Nephron (organoid): ENCODE measurements around the gene SPR.

Experiments
- H3K27ac Mint-ChIP-seq, 3 experiments: 2 replicates each; pipeline ENCODE4 v1.8.0; 2020; ENCODE audit warnings: mixed read lengths in 3 of 3, mild to moderate bottlenecking in 2 of 3, moderate library complexity in 1 of 3
- H3K27me3 Mint-ChIP-seq: 2 replicates; pipeline ENCODE4 v1.8.0; 2021; ENCODE audit warnings: low read depth, mild to moderate bottlenecking, moderate library complexity, mixed read lengths
- H3K36me3 Mint-ChIP-seq: 2 replicates; pipeline ENCODE4 v1.8.0; 2020; ENCODE audit warnings: low read depth, mixed read lengths
- H3K4me1 Mint-ChIP-seq: 2 replicates; pipeline ENCODE4 v1.8.0; 2020; ENCODE audit warnings: mixed read lengths
- H3K4me3 Mint-ChIP-seq, 3 experiments: 2 replicates each; pipeline ENCODE4 v1.8.0; 2020; ENCODE audit warnings: mild to moderate bottlenecking in 3 of 3, mixed read lengths in 3 of 3, moderate library complexity in 2 of 3
- H3K9me3 Mint-ChIP-seq: 2 replicates; pipeline ENCODE4 v1.8.0; 2020; ENCODE audit warnings: mixed read lengths
- TF ChIP-seq, protein P1 (sequence below), 3 experiments: fragments of 200-600 bp; sonication (generic); IDR thresholded peaks; one replicate each; pipeline ENCODE4 v1.5.0; 2021; ENCODE audit warnings: antibody characterized with exemption in 3 of 3; ENCODE audit not compliant: unreplicated experiment in 3 of 3

Gene SPR

GRCh38 chr2:72923833-72924352 lies 36.7 kb downstream of the SPR start:
- TF ChIP-seq, protein P1, sequence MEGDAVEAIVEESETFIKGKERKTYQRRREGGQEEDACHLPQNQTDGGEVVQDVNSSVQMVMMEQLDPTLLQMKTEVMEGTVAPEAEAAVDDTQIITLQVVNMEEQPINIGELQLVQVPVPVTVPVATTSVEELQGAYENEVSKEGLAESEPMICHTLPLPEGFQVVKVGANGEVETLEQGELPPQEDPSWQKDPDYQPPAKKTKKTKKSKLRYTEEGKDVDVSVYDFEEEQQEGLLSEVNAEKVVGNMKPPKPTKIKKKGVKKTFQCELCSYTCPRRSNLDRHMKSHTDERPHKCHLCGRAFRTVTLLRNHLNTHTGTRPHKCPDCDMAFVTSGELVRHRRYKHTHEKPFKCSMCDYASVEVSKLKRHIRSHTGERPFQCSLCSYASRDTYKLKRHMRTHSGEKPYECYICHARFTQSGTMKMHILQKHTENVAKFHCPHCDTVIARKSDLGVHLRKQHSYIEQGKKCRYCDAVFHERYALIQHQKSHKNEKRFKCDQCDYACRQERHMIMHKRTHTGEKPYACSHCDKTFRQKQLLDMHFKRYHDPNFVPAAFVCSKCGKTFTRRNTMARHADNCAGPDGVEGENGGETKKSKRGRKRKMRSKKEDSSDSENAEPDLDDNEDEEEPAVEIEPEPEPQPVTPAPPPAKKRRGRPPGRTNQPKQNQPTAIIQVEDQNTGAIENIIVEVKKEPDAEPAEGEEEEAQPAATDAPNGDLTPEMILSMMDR (IDR thresholded peaks at IDR 0.05; ENCODE audit: unreplicated experiment in 3 of 3) = no peak
- no peak overlapping the region for H3K27ac Mint-ChIP-seq
- H3K4me3 Mint-ChIP-seq = peak overlapping the region in 2 of 3 experiments; percentile 38 to 62
- peaks cover 5% of the 10 kb centered on the region for H3K36me3 Mint-ChIP-seq
- no peaks in the 10 kb centered on the region for H3K27me3 Mint-ChIP-seq
- no peaks in the 10 kb centered on the region for H3K9me3 Mint-ChIP-seq
- H3K4me1 Mint-ChIP-seq = no peaks in the 10 kb centered on the region

DNA sequence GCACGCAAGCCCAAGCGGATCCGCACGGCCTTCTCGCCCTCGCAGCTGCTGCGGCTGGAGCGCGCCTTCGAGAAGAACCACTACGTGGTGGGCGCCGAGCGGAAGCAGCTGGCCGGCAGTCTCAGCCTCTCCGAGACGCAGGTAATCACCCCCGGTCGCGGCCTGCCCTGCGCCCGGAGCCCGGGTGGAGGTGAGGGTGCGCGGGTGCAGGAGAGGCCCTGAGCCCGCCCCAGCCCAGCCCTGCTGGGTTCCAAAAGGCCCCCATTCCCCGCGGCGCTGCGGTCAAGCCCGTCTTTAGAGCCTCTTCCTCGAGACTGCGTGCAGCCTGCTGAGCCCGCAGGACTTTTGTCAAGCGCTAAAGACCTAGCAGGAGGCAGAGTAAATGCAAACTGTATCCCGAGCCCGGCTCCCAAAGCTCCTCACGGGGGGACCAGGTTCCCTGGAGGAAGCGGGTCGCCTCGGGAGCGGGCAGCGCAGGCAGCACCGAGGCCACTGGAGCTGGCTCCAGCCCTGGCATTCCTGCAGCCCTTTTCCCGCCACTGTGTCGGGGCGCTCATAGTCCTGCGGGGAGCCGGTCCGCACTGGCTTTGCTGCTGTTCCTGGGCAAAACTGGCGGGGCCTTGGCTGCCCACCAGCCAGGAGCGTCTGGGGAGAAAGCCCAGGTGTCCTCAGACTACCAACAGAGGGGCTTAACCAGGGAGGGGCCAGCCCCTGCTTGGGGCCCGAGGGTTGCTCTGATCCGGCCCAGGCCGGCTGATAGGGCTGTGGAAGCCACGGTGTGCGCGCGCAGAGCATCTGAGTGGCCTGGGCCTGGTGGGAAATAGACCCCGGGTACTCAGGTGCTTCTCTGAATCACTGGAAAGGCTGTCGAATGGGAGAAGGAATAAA lies 37.4 kb downstream of the SPR start:
- Mint-ChIP-seq H3K27me3 (no peaks in the 10 kb centered on the region), H3K27ac (no peak overlapping the region), H3K4me1 (no peaks in the 10 kb centered on the region), H3K9me3 (no peaks in the 10 kb centered on the region), H3K4me3 (no peak overlapping the region), H3K36me3 (peaks cover 5% of the 10 kb centered on the region)
- TF ChIP-seq, protein P1 (IDR thresholded peaks at IDR 0.05; ENCODE audit: unreplicated experiment in 3 of 3) = no peak

GRCh38 chr2:72925328-72925943 lies 38.2 kb downstream of the SPR start:
- Mint-ChIP-seq H3K27ac (no peak overlapping the region), H3K9me3 (no peaks in the 10 kb centered on the region), H3K4me1 (no peaks in the 10 kb centered on the region), H3K27me3 (no peaks in the 10 kb centered on the region), H3K4me3 (no peak overlapping the region), H3K36me3 (peaks cover 5% of the 10 kb centered on the region)
- TF ChIP-seq, protein P1 (IDR thresholded peaks at IDR 0.05; ENCODE audit: unreplicated experiment in 3 of 3) = no peak

DNA sequence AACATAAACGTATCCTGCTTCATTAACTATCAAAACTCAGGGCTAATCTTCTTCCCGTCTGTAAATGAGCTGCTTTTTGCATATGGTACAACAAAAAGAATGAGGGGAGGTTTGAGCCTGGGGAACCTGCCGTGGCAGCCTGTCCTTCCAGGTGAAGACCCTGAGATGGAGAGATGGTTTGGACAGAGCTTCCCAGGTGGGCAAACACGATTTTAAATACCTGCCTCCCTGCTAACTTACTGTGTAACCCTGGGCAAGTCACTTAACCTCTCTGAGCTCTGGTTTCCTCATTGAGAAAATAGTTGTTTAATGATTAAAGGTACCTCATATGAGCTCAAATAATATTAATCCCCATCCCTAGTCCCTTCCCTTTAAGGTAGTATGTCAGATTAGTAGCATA lies 39.2 kb downstream of the SPR start:
- peaks cover 5% of the 10 kb centered on the region for H3K36me3 Mint-ChIP-seq
- H3K27me3 Mint-ChIP-seq = no peaks in the 10 kb centered on the region
- H3K4me3 Mint-ChIP-seq = no peak overlapping the region
- H3K27ac Mint-ChIP-seq = no peak overlapping the region
- H3K9me3 Mint-ChIP-seq = no peaks in the 10 kb centered on the region
- TF ChIP-seq, protein P1 (IDR thresholded peaks at IDR 0.05; ENCODE audit: unreplicated experiment in 3 of 3) = no peak
- no peaks in the 10 kb centered on the region for H3K4me1 Mint-ChIP-seq

GRCh38 chr2:72926811-72927465 lies 39.7 kb downstream of the SPR start:
- TF ChIP-seq, protein P1 (IDR thresholded peaks at IDR 0.05; ENCODE audit: unreplicated experiment in 3 of 3) = no peak
- Mint-ChIP-seq H3K4me3 (no peak overlapping the region), H3K4me1 (no peaks in the 10 kb centered on the region), H3K27me3 (no peaks in the 10 kb centered on the region), H3K9me3 (no peaks in the 10 kb centered on the region), H3K36me3 (peaks cover 5% of the 10 kb centered on the region), H3K27ac (no peak overlapping the region)
